Esophagus squamous epithelium (tissue), 5 donors: ENCODE data around the gene LYPD4. TPM values are rescaled to one million over a fixed set of nuclear protein-coding genes. Genes with fewer than 3 reads are reported as not detected.

Experiments used
- DNase-seq: peaks from one replicate; lab custom pipeline; 2025; lab: John Stamatoyannopoulos, UW
- H3K27ac ChIP-seq, 4 donors: fragments of 200-600 bp; sonication (generic); one replicate each; pipeline ENCODE4 v1.5.1; 2016 to 2019; ENCODE audit warnings: mild to moderate bottlenecking in 1 of 4
- H3K27me3 ChIP-seq, 4 donors: fragments of 200-600 bp; sonication (generic); 1 replicate in 3 of 4; 2 replicates in 1 of 4; pipeline versions ENCODE4 v1.5.1 to v1.6.0; 2017 to 2021; ENCODE audit warnings: antibody characterized with exemption in 1 of 4
- H3K36me3 ChIP-seq, 3 donors: fragments of 200-600 bp; sonication (generic); one replicate each; pipeline ENCODE4 v1.5.1; 2016 to 2019
- H3K4me1 ChIP-seq, 3 donors: fragments of 200-600 bp; sonication (generic); one replicate each; pipeline ENCODE4 v1.5.1; 2017 to 2019
- H3K4me3 ChIP-seq, 4 donors: fragments of 200-600 bp; sonication (generic); 1 replicate in 3 of 4; 2 replicates in 1 of 4; pipeline ENCODE4 v1.5.1; 2016 to 2019; ENCODE audit warnings: mild to moderate bottlenecking in 2 of 4, moderate library complexity in 1 of 4
- H3K9me3 ChIP-seq, 3 donors: fragments of 200-600 bp; sonication (generic); one replicate each; pipeline ENCODE4 v1.5.1; 2016 to 2019
- CTCF ChIP-seq, 6 experiments: fragments of 450-650 bp in 4 of 6; fragments of 200-600 bp in 2 of 6; sonication (generic) in 2 of 6; IDR thresholded peaks; one replicate each; pipeline ENCODE4 v1.5.1; 2016 to 2019; ENCODE audit warnings: antibody characterized with exemption in 6 of 6, mild to moderate bottlenecking in 4 of 6, moderate library complexity in 4 of 6
- POLR2A ChIP-seq, 4 donors: fragments of 450-650 bp; IDR thresholded peaks; one replicate each; pipeline ENCODE4 v1.6.1; 2017; ENCODE audit warnings: antibody characterized with exemption in 4 of 4, mild to moderate bottlenecking in 4 of 4, moderate library complexity in 3 of 4
- WGBS, 2 donors: methylation state at CpG; one replicate each; pipeline ENCODE4 v1.1.5; 2018; 5-methylcytosine and 5-hydroxymethylcytosine counted together
- intact Hi-C: fragments of 100-400 bp; cut with DNase I; formaldehyde crosslinking; loops from one replicate; pipeline ENCODE4 v1.15.0; 2022
- total RNA-seq, 4 donors: library from RNA; depleted of rRNA; stranded (reverse); fragments of >200 nt; gene quantifications; one replicate each; pipeline ENCODE4 v1.1.0, GENCODE V29; 2016
- donor health status: DM: yes; HTN: yes; CAD: no.

The LYPD4 gene
- total RNA-seq, 4 donors from 2014 or later = not detected

- Histone ChIP-seq H3K36me3 (no peaks in the 10 kb centered on the region), H3K27me3 (peaks cover 0 to 53% (median 0%) of the 10 kb centered on the region in 4 donors), H3K4me3 (no peak overlapping the region), H3K9me3 (no peaks in the 10 kb centered on the region), H3K4me1 (no peaks in the 10 kb centered on the region), H3K27ac (no peak overlapping the region)
- intact Hi-C loops = no loop called here
- DNase-seq = no peak
- 92 to 100% methylated on average over 1 to 2 of the region's 3 CpGs for WGBS, 2 donors
- no peak for TF ChIP-seq POLR2A (IDR thresholded peaks at IDR 0.05)
- no peak for TF ChIP-seq CTCF (IDR thresholded peaks at IDR 0.05)
These were observed 32.5 kb downstream of the LYPD4 start for GRCh38 chr19:41811981-41812380.

GRCh38 chr19:41811036-41811435, 33.4 kb downstream of the LYPD4 start:
- intact Hi-C loops = no loop called here
- WGBS, 2 donors = 39 to 52% methylated on average over 3 of the region's 3 CpGs

GRCh38 chr19:41810301-41810700, 34.2 kb downstream of the LYPD4 start:
- Histone ChIP-seq H3K27me3 (peaks cover 0 to 60% (median 0%) of the 10 kb centered on the region in 4 donors), H3K4me3 (no peak overlapping the region), H3K27ac (peak overlapping the region in 1 of 4 donors; percentile 28), H3K4me1 (no peaks in the 10 kb centered on the region), H3K36me3 (no peaks in the 10 kb centered on the region), H3K9me3 (no peaks in the 10 kb centered on the region)
- 41 to 42% methylated on average over 2 to 3 of the region's 4 CpGs for WGBS, 2 donors
- no peak for TF ChIP-seq POLR2A (IDR thresholded peaks at IDR 0.05)
- no peak for TF ChIP-seq CTCF (IDR thresholded peaks at IDR 0.05)
- DNase-seq = no peak
- intact Hi-C loops = no loop called here

More at GRCh38 chr19:41811036-41811435, 33.4 kb downstream of the LYPD4 start:
- Histone ChIP-seq H3K27me3 (peaks cover 0 to 58% (median 0%) of the 10 kb centered on the region in 4 donors), H3K36me3 (no peaks in the 10 kb centered on the region), H3K27ac (peak overlapping the region in 1 of 4 donors; percentile 23), H3K4me1 (no peaks in the 10 kb centered on the region), H3K9me3 (no peaks in the 10 kb centered on the region), H3K4me3 (no peak overlapping the region)
- no peak for DNase-seq
- TF ChIP-seq CTCF (IDR thresholded peaks at IDR 0.05) (no peak), POLR2A (IDR thresholded peaks at IDR 0.05) (no peak)

GRCh38 chr19:41808663-41809566, 35.6 kb downstream of the LYPD4 start:
- no peaks in the 10 kb centered on the region for H3K9me3 ChIP-seq
- H3K27me3 ChIP-seq = peaks cover 0 to 60% (median 0%) of the 10 kb centered on the region in 4 donors
- no peaks in the 10 kb centered on the region for H3K4me1 ChIP-seq
- no peak overlapping the region for H3K4me3 ChIP-seq
- no peak overlapping the region for H3K27ac ChIP-seq
- no peak for DNase-seq
- TF ChIP-seq POLR2A (IDR thresholded peaks at IDR 0.05) (no peak), CTCF (IDR thresholded peaks at IDR 0.05) (no peak)
- WGBS, 2 donors = 71 to 73% methylated on average over 5 to 9 of the region's 16 CpGs
- no peaks in the 10 kb centered on the region for H3K36me3 ChIP-seq
- intact Hi-C loops = no loop called here

- 93% methylated on average over 3 of the region's 3 CpGs; no CpG with 5 or more reads in 1 of the 2 donors for WGBS, 2 donors
- Histone ChIP-seq H3K27ac (no peak overlapping the region), H3K36me3 (no peaks in the 10 kb centered on the region), H3K4me3 (no peak overlapping the region), H3K9me3 (no peaks in the 10 kb centered on the region), H3K4me1 (peaks cover 0 to 10% (median 3%) of the 10 kb centered on the region in 3 donors), H3K27me3 (peaks cover 0 to 52% (median 0%) of the 10 kb centered on the region in 4 donors)
- intact Hi-C loops = no loop called here
- TF ChIP-seq CTCF (IDR thresholded peaks at IDR 0.05) (no peak), POLR2A (IDR thresholded peaks at IDR 0.05) (no peak)
- DNase-seq = no peak
These were observed 37.3 kb downstream of the LYPD4 start for GRCh38 chr19:41807176-41807575.
